HS-27A (cell line): ENCODE data around the gene EXOC6B.

ENCODE experiments used
- DNase-seq: peaks from one replicate; pipeline ENCODE4 v3.0.0-alpha.2; 2012; ENCODE audit warnings: low read depth, missing footprints

EXOC6B gene

DNA sequence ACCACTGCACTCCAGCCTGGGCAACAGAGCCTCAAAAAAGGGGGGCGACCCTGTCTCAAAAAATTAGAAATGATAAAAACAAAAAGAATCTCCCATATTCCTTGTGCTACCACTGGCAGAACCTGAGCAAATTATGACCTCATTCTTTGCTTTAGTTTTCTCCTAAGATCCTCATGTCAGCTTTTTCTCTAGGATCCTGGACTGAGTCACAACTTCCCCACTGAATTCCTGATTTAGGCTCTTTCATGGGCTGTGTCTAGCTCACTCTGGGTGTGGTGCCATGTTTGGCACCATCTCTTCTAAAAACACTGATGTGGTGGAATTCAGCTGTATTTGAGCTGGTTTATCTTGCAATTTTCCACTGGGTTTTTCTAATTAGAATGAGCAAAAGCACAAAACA is 37.1 kb downstream of the EXOC6B start:
- no peak for DNase-seq

DNA sequence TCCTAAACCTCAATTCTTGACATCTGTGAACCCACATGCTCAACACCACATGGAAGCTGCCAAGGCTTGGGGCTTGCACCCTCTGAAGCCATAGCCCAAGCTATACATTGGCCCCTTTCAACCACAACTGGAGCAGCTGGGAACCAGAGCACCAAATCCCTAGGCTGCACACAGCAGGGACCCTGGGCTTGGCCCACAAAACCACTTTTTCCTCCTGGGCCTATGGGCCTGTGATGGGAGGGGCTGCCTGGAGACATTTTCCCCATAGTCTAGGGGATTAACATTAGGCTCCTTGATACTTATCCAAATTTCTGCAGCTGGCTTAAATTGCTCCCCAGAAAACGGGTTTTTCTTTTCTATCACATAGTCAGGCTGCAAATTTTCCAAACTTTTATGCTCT is 40.3 kb downstream of the EXOC6B start:
- DNase-seq, result no peak

DNA sequence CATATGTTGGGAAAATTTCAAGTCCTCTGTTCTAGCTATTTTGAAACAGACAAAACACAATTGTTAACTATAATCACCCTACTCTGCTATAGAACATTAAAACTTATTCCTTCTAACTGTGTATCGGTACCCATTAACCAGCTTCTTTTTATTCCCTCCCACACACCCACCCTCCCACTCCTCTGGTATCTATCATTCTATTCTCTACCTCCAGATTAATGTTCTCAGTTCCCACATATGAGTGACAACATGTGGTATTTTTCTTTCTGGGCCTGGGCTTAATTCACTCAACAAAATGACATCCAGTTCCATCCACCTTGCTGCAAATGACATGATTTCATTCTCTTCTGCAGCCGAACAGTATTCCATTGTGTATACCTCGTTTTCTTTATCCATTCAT is 43.3 kb downstream of the EXOC6B start:
- DNase-seq, result no peak

DNA sequence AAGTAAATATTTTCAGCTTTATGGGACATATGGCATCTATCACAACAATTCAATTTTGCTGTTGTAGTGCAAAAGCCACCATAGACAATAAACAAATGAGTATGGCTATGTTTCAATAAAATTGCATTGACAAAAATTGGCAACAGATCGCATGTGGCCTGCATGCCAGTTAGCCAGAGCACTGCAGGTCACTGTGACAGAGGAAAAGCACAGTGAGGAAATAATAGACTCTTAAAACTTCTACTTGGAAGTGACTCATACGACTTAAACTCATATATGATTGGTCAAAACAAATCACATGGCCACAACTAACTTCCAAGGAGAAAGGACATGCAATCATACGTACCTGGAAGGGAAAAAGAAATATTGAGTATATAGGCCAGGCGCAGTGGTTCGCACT is 44.4 kb downstream of the EXOC6B start:
- DNase-seq, result no peak

DNA sequence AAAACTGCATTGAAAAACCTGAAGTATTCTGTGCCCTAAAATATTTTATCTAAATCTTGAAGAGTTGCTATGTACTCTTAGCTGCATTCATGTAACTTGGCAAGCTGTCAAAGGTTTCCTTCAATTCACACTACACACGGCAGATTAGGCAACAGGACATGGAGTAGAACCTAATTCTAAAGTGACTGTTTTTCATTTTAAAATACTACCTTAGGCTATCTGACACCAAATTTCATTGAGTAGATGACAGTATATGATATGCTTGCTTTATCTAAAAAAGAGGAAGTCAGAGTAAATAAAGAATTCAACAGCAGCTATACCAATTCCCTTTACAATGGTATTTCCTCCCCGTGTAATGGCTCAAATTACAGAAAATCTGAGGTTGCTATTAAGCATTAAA is 45.4 kb downstream of the EXOC6B start:
- no peak for DNase-seq

DNA sequence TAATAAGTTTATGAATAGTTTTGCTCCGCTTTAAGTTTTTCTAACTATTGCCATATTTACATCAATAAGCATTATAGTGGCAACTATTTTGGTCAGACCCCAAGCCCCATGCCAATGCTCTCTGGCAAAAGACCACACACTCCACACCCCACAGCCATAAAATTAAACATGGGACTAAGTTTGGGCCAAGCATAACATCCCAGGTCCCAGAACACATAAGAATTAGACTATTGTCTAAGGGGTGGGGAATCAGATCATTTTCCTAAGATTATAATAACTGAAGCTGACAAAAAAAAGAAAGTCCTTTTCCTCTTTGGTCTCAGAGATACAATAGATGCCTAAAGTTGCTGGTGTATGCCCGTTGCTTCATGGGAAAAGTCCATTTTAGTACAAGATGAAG is 46.3 kb downstream of the EXOC6B start:
- DNase-seq, result no peak

DNA sequence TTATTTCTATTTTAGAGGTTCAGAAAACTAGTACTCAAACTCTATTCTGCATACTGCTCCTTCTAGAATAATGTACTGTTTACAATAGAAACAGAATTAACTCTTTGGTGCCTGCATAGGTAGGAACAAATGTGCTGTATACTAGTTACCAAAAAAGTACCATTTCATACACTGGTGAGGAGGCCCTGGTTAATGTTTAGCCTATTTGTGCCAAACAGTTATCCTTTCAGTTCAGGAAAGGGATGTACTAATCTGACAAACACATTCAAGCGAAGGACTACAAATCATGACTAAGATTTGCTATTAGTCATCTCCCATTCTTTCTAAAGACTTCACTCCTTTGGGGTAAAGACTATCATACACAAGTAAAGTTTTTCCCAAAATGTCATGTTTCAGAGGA is 47.4 kb downstream of the EXOC6B start:
- no peak for DNase-seq

DNA sequence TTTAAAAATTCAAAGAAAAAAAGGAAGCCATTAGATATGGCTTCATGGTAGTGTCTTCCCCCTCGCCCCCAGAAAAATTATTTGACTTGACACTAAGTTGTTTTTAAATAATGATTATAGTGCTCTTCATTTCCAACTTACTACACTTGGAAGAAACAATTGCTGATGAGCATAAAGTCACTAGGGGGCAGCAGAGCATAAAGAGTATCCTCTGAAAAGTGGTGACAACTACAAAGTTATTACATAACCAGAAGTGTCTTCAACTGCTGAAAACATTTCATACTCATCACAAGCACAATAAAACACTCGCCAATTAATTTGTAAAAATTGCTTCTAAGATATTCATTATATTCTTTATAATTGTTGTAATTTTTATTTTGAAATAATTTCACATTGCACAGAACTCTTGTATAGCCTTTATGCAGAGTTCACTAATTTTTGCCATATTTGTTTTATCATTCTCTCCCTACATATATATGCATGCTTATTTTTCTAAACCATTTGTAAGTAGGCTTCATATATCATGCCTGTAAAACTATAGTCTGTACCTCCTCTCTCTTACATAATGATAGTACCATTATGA is 54.9 kb downstream of the EXOC6B start:
- no peak for DNase-seq

DNA sequence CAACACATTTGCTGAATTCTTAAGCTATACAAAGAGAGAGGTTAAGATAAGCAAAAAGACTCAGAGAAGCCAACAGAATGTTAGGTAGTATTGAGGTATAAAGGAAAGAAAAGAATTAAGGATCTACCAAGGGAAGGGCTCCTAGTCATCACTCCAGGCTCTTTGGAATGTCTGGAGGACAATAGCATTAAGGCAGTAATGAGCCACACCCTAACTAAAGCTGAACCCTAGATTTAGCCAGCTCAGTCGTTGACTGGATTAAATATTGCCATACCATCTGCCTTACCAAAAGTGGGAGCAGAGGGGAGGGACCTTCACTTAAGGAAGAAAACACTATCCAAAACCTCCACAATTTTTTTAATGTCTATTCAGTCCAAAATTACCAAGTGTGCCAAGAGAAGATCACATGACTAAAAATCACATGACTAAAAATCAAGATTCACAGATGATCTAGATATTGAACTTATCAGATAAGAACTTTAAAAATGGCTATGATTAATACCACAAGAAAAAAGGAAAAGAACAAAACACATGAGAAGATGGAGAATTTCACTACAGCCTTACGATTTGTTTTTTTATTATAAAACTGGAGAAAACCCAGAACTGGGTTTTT is 59.7 kb downstream of the EXOC6B start:
- DNase-seq, result no peak

DNA sequence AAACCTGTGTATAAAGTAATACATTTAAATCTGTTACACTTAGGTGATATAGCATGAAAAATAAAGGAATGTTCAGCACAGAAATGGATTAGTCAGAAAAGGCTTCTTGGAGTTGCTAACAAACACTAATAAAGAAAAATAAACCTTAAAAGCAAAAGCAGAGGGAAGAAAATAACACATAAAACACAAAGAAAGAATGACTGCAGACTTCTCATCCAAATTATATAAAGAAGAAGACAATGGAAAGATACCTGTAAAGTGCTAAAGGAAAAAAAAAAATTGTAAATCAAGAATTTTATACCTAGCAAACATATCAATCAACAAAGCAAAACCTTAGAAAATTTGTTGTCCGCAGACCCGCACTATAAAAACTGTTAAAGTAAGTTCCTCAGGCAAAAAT is 63.6 kb downstream of the EXOC6B start:
- DNase-seq, result no peak

DNA sequence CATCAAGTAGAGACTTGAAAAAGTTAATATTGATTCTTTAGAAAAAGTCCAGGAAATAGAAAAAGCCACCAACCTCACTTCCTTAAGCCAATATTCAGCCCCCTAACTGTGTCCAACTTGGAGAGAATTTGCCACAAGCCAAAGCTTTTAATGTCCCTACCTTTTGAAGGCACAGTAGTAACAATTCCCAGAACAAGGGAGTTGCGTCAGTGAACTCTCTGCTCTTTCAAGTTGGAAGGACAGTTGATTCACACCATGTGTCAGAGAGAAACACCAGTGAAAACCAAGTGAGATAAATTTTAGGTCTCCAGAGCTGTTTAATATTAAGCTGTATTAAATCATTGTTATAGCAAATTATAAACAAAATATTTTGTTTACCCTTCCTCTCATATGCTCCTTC is 66.1 kb downstream of the EXOC6B start:
- DNase-seq, result no peak

DNA sequence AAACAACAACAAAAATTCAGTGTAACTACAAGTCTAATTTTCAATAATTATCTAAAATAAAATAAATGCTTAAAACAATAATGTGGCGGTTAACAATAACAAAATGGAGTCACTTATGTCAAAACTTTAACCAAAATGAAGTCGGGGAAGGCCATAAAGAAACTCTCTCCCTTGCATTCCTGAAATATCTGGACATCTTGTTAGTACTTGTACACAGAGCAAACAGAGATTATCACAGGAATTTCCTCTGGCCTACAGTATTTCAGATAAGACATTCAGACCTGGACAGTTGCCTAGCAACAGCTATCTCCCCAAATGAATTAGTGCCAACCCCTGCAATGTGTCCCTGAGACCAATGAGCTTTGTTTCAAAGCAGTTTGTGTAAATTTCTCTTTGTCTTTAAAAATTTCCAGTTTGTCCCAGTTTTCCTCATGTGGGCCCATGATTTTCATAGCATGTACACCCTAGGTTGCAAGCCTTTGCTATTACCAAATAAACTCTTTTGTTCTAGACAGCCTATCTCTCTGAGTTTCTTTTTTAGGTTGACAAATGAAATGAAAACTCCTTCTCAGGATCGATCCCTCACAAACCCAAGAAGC is 68.6 kb downstream of the EXOC6B start:
- DNase-seq, result no peak

DNA sequence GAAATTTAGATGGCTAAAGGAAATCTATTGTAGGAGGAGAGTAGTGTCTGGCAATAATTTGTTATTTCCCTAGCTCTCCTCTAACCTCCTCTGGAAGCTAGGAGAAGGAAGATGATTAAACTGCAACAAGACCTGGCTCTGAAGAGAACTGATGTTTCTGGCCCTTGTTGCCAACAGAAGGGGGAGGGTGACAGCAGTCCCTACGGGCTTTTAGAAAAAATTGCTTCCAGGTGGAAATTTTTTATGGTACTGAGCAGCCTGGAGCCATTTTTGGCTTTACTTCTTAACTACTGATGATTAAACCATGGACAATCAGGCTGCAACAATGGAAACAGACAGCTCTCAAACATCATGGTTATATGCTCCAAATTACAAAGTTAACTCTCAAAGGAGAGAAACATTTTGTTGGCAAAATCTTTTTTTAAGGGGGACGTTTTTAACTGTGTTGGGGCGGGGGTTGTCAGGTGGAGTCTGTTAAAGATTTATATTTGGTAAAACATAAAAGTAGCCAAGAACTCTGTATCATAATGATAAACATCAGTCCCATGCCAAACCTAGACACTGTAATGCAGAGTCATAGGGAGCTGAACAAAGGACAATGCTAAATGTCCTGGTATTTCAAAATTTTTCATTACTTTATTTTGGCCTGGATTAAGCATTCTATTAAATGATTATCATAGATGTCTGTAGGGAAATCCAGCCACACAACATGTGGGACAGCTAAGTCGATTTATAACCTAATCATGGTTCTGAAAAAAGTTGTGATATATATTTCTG is 70.0 kb downstream of the EXOC6B start:
- no peak for DNase-seq

DNA sequence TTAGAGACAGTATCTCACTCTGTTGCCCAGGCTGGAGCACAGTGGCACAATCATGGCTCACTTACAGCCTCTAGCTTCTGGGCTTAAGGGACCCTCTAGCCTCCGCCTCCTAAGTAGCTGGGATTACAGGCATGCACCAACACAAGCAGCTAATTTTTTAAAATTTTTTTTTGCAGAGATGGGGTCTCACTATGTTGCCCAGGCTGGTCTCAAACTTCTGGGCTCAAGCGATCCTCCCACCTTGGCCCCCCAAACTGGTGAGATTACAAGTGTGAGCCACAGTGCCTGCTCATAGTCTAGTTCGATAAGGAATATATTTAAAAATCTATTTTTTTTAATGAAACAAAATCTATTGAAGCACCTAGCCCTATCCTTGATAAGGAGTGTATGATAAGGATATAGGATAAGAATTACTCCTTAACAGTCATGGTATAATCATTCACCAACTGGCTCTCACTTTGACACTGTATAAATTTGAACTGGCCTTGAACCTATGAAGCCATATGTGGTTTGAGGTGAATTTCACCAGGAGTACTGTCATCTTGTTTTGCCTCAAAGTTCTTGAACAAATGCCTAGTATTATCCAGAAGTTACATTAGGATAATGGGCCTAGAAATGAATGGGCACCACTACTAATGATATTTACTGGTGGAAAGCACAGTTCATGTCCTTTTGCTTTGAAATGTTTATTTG is 71.1 kb downstream of the EXOC6B start:
- no peak for DNase-seq

DNA sequence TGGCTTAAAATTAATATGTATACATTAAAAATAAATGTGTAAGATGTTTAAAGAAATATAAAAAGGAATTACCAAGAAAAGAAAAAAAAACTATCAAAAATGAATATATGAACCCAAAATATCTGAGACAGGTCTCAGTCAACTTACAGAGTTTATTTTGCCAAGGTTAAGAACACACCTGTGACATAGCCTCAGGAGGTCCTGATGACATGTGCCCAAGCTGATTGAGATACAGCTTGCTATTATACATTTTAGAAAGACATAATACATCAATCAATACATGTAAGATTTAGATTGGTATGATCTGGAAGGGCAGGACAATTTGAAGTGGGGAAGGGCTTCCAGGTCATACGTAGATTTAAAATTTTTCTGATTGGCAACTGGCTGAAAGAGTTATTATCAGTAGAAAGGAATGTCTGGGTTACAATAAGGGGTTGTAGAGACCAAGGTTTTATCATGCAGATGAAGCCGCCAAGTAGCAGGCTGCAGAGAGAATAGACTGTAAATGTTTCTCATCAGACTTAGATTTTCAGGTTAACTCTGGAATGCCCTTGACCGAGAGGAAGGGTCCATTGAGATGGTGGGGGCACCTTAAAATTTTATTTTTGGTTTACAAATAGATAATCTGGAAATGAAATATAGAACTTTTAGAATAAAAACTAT is 74.7 kb downstream of the EXOC6B start:
- DNase-seq, result no peak

DNA sequence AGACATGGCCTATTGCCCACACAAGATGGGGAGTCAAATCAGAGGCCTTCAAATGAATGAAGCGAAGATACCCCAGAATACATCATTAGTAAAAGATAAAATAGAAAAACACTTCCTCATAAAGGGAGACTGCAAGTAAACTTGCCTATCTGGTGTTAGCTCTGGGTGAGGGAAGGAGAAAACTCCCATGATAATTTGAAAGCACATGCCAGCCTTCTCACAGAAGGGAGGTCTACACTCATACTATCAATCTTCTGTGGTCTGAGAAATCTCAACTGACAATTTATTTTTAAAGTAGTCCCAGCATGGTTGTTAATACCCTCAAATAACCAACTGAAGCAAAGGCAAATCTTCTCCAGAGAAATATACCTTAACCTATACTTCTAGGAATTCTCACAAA is 75.4 kb downstream of the EXOC6B start:
- no peak for DNase-seq

DNA sequence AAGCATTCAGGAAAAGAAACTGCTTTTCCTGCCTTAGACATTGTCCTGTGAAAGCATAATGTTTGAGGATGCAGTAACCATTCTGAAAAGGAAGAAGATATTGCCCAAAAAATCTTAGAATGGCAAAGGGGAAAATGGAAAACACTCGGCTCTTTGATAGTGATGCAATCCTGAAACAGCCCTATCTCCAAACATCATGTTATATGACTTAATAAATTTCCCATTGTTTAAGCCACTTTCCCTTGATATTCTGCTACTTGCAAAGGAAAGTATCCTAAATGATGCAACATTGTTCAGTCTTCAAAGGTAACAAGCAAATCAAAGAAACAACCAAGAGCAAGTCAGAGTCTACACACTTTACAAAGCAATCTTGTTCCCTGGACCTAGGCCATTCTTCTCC is 78.5 kb downstream of the EXOC6B start:
- DNase-seq, result no peak

DNA sequence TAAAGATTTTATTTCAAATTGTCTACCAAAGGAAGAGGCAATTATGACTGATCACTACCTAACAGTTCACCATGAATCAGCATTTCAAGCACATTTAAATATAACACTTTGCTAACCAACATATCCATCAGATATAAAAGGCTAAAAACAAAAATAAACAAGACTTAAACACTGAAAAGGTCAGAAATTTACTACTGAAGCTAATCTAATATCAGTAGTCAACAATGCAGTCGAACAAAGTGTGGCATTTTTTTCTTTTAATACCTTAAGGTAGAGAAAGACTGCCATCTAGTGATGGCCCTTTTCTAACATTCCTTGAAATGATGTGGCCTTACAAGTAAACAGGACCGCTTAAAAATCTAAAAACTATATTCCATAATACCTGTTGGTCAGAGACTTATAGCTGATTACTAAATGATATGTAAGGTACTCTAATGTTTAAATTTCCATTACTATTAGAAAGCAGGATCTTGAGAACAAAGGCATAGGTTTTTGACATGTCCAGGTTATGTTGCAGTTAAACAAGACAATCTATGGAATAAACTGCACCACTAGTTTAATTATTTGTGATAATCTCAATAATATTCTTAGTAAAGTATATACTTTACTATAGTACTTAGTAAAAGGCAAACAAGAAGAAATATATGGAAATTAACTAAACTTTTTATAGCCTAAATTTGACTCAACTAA is 80.0 kb downstream of the EXOC6B start:
- peak; percentile 31 for DNase-seq

DNA sequence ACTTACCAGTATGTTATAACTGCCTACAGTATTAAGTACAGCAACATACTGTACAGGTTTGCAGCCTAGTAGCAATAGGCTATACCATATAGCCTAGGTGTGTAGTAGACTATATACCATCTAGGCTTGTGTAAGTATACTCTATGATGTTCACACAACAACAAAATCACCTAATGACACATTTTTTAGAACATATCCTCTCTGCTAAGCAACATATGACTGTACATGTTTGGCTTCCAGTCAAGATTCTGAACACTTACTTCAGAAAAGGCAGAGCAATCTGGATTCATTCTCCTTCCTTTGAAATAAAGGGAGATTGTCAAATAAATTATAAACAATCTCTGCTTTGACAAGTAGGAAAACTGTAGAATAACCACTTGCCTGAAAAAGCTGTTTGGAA is 81.8 kb downstream of the EXOC6B start:
- DNase-seq, result no peak

DNA sequence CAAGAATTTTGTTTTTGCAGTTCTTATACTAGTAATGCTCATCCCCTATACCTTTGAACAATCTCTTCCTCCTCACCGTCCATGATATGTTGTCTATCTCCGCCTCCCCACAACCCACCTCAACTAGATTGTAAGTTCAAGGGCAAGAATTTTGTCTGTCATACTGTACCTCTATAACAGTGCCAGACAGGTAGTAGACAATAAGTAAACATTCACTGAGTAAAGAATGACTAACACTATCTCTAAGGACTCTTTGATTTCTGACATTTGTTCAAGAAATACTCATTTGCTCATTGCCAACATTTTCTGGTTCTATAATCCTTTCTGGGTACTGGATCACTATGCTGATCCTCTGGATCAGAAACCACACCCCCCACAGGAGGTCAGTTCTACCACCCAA is 82.4 kb downstream of the EXOC6B start:
- no peak for DNase-seq

DNA sequence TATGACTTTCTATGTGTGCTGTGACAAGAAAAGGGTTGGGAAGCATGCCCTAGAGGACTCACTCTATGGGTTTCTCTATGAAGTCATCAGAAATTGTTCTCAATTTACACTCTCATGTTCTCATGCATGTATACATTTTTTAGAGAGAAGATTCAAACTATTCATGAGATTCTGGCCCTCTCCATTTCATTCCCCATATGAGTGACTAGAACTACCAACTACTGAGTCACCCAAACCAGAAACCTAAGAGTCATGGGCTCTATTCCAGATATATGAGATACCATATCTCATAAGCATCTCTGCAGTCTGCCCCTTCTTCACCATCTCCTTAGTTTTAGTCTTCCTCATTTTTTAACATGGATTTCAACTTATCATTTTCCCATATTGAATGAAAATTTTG is 87.7 kb downstream of the EXOC6B start:
- DNase-seq, result no peak

DNA sequence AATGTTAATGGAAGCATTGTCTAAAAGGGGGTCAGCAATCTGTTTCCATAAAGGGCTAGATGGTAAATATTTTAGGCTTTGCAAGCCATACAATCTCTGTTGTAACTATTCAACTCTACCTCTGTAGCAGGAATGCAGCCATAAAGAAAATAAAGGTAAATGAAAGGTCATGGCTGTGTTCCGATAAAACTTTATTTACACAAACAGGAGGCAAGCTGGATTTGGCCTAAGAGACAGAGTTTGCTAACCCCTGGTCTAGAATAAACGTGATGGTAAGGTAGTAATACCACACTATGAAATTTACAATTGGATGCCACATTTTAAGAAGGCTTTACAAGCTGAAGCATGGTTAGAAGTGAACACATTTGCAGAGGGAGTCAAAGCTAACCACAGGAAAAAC is 91.4 kb downstream of the EXOC6B start:
- no peak for DNase-seq
